Measurements from ENCODE around the gene BTBD19.

GRCh38 chr1:44760876-44761275, 47.4 kb upstream of the BTBD19 start:
- no peak for TF ChIP-seq CTCF (conservative IDR thresholded peaks at IDR 0.05 in 1 of 2, IDR thresholded peaks at IDR 0.05 in 1 of 2; ENCODE audit: extremely low read depth in 1 of 2, insufficient read depth in 1 of 2, low read depth in 1 of 2, low read length in 2 of 2)
- no peak for TF ChIP-seq EZH2 (IDR thresholded peaks at IDR 0.05; ENCODE audit: borderline replicate concordance, low read length)

All from mammary epithelial cell (primary cell).